Measurements from ENCODE around the gene NECTIN1.

NECTIN1 gene

DNA sequence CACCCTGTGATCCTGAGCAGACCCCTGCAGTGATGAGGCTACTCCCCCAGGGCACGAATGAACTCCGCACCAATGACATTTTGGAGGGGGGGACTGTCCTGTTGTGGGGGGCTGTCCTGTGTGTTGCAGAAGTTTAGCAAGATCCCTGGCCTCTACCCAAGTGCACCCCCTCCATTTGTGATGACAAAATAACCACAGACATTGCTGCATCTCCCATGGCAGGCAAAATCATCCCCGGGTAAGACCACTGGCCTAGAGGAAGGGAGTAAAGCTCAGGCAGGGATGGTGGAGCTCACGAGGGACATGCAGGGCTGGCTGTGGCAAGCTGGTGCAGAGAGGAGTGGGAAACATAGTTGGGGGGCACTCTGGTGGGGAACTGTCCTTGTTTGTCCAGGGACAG is 40.6 kb downstream of the NECTIN1 start:
- no peak for DNase-seq

DNA sequence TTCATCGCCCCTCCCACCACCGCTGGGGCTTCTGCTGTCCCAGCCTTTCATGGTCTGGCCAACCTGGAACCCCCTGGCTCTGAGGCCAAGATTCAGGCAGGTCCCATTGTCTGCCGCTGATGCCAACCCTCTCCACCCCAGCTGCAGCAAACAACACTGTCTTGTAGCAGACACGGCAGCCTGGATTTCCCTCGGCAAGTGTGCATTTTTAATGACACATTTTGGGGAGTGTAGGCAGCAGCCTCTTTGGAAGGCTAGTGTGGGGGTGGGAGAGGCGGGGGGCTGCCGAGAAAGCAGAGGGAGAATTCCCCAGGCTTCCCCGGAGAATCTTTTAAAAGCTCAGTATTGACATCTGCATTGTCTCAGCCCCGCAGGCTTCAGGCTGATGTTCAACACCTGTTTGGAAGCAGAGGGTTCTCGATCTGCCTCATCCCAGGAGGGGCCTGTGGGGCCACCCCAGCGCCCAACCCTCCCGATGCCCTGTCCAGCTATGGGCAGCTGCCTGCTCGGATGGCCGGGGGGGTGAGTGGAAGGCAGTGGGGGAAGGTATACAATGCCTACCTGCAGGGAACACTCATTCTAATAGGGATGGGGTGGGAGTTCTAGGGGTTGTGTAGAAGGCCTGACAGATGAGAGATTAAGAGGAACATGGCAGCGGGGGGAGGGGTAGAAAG is 41.5 kb downstream of the NECTIN1 start:
- no peak for DNase-seq

DNA sequence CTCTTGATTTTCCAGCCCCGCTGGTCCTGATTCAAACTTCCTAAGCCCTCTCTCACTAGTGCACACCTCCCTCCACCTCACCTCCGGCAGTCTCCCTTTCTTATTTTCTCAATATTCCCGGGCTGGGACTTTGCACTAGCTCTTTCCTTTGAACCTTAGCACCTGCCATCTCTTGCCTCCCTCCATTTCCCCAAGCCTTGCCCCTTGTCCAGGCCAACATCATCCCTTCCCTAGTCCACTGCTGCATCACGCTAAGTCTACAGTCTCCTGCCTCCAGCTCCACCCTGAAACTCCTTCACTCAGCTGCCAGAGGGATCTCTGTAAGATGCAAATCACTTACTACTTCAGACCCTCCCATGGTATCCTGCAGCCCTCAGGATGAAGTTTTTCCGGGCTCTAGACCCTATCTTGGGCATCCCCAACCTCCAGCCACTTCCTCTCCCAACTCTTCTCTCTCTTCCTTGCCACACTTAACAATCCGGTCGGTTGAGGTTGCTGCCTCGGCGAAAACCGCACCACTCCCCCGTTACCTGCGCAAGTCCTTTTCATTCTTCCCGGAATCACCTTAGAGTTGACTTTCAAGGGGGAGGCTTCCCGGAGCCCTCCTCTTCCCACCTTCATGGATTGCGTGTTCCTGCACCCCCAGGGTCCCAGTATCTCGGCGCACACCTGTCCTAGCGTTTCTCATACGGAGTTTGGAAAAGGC is 42.7 kb downstream of the NECTIN1 start:
- no peak for DNase-seq

DNA sequence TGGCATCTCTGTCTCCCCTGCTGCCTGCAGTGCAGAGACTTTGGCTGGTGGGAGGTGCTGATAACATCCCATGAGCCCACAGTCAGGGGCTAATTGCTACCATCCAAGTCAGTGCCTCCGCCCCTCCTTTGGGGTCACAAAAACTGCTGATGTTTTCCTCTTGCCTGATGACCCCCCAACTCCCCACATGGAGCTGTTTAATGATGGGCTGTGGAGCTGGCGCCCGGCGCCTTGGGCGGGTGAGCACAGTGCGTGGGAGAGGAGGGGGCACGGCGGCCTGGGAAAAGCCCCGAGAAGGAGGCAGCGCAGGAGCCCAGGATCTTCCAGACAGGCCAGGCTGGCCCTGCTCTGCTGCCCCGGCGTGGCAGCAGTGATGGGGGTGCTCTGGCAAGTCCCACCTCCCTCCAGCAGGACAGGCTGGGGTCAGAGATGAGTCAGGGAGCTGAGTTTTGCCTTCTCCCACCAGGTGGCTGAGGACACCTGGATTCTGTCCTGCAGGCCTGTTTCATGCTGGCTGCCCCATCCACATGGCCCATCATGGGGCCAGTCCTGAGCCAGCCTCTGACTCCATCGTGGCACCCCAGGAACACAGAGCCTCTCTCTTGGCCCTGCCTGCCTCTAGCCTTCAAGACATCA is 43.8 kb downstream of the NECTIN1 start:
- no peak for DNase-seq

DNA sequence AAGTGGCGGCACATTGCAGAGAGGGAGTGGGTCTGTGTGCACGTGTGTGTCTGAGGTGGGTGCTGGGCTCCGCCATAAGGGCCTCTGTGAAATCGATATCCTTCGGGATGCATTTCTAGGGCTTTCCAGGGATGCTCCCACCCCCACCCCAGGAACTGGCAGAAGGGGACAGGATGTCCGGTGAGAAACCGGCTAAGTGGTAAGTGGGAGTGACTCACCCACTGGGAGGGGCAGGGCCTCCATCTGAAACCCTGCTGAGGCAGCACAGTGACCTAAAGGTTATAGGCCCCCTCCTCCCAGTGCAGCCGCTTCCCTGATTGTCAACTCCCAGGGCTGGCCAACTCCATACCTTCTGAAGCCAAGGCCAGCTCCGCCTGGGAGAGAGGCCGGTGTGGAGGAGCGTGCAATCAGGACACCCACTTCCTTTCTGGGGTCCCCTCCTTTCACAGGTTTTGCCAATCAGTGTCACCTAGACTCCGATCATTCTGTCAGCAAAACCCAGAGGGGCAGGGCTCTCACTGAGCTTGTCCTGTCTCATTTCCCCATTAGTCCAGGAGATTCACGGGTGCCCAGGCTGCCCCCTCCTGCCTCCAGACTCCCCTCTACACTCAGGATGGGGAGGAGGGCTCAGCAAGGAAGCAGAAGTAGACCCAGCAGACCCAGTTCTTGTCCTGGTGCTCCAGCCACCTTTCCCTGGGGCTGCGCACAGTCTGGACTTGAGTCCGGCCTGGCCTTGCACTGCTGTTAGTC is 44.5 kb downstream of the NECTIN1 start:
- DNase-seq: no peak

DNA sequence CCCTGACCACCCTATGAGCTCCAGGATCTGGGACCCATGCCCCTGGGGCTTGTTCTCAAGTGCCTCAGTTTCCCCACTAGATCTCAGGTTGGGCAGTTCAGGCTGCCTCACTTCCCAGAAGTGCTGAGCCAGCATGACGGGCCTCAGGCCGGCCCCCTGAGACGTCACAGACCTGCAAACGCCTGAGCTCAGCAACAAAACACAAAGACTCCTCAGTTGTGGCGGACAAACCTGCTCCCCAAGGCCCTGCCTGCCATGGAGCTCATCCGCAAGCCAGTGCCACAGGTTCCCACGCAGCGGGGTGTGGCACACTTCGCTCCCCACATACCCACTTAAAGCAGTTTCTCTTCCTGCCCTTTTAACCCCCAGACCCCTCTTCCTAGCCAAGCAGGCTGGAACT is 45.2 kb downstream of the NECTIN1 start:
- no peak for DNase-seq

DNA sequence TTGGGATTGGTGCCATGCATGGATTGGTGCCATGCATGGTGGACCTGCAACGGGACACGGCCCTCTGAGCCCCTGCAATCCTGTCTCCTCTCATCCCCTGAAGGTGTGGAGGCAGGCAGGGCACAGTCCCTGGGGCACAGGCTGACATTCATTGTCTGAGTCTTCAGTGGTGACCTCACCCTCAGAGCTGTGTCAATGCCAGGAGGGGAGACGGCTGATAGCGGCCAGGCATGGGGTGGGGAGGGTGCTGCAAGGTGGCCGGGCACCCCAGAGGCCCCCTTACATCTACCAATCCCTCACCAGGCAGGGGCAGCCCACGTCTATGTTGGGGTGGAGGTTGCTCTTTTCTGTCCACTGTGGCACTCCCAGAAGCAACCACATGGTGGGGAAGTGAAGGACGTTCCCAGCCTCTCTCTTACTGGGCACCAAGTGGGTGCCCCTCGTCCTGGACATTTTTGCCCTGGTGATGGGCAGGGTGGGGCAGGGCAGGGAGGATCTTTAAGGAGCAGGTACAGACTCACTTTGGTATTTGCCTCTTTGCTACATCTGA is 47.6 kb downstream of the NECTIN1 start:
- no peak for DNase-seq

DNA sequence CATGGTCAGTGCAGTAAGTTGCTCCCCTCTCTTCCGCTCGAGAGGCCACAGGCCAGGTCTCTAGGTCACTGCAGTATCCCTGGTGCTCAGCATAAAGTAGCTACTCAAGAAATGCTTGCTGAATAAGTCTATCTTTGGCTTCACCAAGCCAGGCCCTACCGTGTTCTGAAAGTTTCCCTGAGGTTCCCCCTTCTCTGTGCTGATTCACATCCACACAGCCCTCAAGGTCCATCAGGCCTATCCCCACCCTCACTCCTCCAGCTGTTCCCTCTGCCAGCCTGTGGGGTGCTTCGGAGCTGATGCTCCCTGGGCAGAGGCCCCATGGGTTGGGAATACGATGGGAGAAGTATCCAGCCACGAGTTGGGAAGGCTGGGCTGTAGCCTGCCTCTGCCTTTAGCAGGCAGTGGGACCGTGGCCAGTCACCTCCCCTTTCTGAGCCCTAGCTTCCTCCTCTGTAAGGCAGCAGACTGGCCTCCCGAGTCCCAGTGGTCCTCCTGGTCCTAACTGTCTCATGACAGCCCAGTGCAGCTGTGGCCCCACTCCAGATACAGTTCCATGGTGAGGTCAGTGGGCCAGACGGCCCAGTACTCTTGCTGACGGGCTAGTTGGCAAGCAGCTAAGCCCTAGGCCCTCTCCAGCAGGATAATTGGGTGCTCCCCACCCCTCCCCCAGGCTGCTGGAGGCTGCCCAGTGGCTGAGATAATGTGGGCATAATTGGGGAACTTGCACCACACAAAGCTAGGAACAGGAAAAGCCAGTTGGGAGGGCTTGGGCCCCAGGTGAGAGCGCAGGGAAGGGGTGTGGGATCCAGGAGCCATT is 48.2 kb downstream of the NECTIN1 start:
- DNase-seq: no peak

DNA sequence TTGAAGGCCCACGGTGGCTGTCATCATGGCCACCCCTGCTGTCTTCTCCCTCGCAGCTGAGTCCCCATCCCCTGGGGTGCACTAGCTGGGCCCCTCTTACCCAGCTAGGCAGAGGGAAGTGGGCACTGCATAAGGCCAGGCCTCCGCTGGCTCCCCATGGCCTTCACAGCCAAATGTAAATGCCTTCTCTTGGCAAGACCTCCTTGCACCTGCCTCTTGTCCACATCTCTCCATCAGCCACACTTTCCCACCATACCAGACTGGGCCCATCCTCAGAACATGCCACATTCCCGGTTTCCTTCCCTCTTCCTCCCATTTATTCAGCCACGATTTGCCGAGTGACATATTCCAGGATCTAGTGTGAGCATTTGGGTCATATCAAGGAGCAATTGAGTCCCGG is 49.7 kb downstream of the NECTIN1 start:
- no peak for DNase-seq

DNA sequence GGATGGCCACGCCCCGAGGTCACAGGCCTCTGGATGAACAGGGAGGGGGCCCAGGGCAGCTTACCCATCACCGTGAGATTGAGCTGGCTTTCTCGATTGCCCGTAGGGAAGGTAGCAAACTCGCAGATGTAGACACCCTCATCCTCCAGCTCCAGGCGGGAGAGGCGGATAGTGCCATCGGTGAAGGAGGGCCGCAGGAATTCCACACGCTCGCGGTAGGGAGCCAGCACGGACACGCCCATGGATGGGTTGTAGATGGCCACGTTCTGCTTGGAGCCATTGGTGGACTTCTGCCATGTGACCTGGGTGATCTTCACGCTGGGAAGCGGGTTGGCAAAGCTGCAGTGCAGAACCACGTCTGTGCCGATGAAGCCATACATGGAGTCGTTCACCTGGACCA is 50.6 kb downstream of the NECTIN1 start:
- no peak for DNase-seq

DNA sequence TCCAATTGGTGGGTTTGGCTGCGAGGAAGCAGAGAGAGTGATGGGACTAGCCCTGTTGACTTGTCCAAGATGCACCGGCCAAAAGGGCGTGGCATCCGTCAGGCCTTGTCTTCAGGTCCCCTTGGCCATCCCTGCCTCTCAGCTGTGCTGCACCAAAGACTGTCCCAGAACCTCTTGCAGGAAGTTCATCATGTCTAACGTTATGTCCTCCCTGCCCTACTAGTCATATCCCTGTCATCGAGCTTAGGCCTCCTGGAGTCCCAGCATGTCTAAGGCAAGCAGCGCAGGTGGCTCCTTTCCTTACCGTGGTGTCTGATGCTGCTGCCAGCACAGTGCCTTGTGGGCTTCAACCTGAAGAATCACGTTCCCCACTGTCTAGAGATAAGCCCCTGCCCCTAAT is 51.2 kb downstream of the NECTIN1 start:
- no peak for DNase-seq

DNA sequence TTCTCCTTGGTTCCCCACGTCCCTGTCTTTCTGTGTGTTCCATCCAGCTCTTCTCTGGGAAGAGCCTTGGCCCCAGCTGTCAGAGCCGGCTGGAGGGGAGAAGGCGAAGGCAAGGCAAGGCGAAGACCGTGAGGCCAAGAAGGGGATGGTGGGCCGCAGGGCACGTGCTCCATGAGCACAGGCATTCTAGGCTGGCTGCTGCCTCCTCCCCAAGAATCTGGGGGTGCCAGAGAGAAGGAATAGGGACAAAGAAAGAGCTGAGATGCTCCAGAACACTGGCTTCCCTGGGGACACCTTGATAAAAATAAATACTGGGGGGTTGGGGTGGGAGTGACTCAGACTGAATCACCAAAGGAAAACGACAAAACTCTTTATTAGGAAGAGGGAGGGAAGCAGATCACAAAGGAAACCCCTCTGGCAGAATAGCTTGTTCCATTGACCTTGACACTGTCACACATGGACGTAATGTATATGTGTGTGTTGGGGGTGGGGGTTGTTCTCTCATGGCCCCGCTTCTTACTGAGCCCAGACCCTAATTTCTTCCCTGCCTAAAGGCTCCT is 52.5 kb downstream of the NECTIN1 start:
- no peak for DNase-seq

DNA sequence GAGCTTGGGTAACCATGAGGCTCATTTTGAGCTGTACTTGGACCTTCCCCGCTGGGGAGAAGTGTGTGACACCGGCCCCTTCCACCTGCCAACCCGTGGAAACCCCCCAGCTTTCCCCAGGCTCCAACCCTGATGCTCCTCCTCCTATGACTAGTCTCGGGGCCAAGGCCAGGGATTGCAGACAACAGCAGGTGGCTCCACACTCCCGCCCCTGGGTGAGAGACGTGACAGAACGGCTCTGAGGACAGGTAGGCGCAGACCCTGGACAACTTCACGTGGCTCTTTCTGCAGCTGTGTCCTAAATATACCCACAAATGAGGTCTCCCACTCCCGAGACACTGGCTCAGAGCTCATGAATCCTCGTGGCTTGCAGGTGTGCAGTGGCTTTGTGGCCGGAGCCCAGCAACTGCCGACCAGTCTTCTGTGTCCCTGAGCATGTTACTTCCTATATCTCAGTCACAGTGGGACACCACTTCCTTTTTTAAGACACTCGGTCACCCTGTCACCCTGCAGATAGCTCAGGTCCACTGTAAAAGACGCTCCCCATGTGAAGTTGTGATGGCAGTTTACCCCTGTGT is 55.2 kb downstream of the NECTIN1 start:
- DNase-seq: peak in 1 of 2 donors; percentile 26

DNA sequence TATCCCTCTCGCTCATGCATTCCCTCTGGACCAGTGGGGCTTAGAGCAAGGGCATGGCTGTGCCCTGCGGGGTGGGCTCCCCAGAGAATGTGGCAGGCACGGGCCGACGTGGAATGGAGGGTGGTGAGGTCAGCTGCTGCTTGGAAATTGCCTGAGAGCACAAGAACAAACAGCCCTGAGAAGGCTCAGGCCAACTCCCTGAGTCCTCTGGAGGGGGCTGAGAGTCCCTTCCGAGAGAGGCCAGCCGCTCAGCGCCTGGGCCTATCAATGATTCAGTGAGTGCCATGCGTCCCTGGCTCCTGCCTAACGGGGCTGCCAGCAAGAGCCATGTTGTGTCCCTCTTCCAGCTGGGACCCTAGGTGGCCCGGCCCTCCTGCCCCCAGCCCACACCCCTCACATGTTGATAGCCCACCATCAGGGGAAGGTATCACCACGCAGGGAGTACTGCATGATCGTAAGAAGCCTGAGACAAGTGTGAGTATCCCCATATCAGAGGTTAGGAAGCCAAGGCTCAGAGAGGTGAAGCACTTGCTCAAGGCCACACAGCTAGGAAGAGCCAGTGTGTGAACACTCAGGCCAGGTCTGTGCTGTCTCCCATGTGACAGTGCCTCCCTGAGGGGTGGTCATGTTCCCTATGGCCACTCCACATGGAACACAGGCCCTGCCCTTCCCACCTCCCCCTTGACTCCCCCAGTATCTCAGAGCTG is 55.8 kb downstream of the NECTIN1 start:
- DNase-seq: no peak

DNA sequence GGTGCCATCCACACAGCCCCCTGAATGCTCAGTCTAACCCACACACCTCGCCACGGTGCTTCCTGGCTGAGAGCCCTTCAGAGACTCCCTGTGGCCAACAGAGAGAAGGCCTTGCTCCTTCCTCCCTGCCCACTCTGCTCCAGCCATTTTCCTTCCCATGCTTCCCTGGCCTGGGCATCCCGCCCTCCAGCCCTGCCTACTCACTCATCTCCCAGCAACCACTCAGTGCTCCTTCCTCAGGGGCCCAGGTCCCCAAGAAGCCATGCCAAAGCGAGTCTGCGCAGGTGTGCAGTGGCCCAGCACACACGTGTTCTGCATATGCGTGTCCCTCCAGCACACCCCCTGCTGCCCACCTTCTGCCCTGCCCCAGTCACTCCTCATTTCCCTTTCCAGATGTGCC is 56.4 kb downstream of the NECTIN1 start:
- DNase-seq: no peak

DNA sequence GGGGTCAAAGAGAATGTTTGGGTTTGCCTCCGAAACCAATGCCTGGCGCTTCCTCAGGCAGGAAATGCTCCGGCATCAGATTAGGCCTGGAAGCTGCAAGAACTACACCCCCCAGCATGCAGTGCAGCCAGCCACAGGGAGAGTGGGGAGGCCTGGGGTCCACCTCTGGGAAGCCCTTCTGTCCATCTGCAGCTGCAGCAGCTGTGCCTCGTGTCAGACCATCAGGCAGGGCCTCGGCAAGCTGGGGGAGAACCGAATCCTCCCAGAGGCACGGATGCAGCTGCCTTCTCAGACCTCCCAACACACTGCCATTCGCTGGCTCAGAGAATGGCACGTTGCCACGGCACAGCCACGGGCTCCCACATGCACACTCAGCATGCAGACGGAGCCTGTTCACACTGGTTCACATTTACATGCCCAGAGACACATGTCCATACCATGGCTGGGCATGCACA is 57.4 kb downstream of the NECTIN1 start:
- DNase-seq: no peak

DNA sequence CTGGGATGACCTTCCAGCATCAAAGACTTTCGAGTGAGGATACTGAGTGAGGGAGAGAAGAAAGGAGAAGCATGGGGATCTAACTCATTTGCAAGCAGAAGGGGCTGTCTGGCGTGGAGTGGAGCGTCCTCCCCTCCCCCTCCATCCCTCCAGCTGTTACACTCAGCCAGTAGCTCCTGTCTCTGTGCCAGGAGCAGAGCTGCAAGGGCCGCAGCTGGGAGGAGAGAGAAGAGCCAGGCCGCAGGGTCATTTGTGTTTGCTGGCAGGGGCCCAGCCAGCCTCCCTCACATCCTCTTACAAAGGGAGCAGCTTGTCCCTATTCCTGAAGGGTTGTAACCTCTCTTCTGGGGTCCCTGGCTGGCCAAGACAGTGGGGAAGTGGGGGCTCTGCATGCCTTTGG is 57.9 kb downstream of the NECTIN1 start:
- no peak for DNase-seq

DNA sequence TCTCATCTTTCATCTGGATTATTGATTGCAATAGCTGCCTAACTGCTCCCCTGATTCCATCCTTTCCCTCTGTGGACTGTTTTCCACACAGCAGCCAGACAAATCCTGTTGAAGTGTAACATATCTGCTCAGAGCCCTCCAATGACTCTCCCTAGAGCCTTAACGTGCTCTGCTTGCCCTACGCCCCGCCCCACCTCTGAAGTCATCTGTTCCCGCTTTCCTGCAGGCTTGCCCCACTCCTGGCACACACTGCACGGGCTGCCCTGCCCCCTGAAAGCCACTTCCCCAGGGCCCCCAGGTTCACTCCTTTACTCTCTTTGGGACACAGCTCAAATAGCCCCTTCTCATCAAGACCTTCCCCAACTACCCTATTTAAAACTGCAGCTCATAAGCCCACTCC is 59.5 kb downstream of the NECTIN1 start:
- no peak for DNase-seq

DNA sequence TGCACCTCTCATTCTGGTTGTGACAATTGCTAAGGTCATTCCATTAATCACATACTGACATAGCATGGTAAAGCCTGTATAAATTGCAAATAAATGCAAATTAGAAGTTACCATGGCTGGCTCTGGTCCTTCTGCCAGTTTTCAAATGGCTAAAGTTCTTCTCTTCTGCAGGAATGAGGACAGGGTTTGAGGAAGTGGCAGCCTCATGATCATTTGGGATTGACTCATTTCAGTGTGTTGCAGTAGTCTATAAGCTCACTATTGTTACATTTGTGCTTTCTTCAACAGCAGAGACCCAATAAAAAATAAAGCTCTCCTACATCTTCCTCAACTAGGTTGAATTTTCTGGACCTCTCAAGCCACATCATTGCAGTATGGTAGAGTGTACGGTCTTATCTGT is 60.3 kb downstream of the NECTIN1 start:
- no peak for DNase-seq

DNA sequence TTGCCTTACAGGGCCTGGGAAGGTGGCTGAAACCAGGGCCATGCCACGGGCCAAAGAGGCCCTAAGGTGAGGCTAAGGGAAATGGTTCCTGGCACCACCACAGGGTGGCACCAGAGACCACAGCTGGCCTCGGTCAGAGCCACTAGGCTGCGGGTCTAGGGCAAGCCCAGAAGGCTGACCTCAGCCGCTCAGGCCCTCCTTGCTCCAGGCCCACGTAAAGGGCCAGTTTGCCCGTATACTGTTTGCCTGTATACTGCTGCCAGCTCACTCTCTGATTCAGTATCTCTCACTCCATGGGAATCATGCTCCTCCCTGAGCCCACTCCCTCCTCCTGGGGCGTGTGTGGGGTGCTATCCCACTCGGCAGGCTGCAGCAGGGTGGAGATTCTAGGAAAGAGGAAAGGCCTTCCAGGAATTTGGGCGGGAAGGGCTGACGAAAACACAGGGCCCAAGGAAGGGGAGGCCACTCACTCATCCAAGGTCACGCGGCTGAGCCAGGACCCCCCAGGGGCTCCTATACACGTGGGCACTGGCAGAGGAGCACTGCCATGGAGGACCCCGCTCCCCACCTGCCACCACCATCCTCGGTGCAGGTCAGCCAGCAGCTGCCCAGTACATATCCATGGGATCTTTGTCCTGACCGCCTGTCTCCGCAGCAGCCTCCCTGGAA is 62.4 kb downstream of the NECTIN1 start:
- peak; percentile 63 to 65 for DNase-seq

All from stimulated activated CD4-positive, alpha-beta T cell treated with anti-CD3 and anti-CD28 coated beads, Interleukin-2, amount 100 ng/mL, for 48 hours (primary cell).